ENCODE measurements around the gene GFRA1.

The GFRA1 gene, protein sequence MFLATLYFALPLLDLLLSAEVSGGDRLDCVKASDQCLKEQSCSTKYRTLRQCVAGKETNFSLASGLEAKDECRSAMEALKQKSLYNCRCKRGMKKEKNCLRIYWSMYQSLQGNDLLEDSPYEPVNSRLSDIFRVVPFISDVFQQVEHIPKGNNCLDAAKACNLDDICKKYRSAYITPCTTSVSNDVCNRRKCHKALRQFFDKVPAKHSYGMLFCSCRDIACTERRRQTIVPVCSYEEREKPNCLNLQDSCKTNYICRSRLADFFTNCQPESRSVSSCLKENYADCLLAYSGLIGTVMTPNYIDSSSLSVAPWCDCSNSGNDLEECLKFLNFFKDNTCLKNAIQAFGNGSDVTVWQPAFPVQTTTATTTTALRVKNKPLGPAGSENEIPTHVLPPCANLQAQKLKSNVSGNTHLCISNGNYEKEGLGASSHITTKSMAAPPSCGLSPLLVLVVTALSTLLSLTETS

GRCh38 chr10:116272440-116273283 is at the start of gene GFRA1:
Gene GFRA1, minus strand, starts transcription at chr10:116273206. Its CDS starts 1,177 bp downstream, at chr10:116272029.
- FAIRE-seq: no peak

- FAIRE-seq: no peak
Observed at GRCh38 chr10:116316503-116316902, 43.5 kb upstream of the GFRA1 start.

- FAIRE-seq: no peak
Observed at GRCh38 chr10:116312548-116312947, 39.5 kb upstream of the GFRA1 start.

DNA sequence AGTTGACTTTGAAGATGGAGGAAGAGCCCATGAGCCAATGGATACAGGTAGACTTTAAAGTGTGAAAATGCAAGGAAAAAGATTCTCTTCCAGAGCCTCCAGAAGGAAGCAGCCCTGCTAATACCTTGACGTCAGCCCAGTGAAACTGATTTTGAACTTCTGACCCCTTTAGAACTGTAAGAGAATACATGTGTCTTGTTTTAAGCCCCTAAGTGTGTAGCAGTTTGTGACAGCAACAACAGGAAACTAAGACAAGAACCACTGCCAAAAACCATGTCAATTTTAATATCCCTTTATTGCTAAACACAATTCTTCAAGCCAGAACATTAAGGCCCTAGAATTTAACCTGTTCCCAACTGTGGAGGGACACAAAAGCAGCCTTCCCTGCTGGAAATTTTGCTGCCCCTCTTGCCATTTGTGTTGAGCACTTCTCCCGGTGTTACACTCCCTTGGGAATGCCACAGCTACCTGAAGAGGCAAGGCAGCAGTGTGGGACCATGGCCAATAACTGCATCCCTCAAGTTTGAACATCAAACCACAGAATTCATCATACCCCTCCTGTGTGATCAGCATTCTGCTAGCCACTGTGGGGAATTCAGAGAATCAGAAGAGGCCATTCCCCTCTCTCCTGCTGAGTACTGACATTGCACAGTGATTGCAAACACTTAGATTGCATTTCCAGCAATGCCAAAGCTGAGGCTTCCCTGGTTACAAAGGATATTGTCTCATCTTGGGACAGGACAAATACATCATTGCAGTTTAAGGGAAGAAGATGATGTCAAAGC is 38.9 kb upstream of the GFRA1 start:
- no peak for FAIRE-seq

DNA sequence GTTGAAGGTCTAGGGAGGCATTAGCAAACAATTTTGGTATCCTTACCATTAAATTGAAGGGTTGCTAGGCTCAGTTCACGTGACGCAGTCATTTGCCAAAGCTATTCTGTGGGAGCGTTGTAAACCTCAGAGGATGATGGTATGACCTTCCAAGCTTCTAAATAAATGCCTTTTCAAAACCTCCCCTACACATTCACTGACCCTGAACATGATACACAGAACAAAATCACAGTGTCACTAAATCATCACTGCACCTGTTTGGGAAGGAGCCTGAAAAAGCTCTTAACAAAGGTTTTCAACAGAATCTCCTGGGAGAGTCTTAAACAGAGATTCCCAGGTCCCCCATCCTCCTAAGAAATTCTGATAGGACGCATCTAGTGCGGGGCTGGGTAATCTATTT is 38.0 kb upstream of the GFRA1 start:
- FAIRE-seq: no peak

DNA sequence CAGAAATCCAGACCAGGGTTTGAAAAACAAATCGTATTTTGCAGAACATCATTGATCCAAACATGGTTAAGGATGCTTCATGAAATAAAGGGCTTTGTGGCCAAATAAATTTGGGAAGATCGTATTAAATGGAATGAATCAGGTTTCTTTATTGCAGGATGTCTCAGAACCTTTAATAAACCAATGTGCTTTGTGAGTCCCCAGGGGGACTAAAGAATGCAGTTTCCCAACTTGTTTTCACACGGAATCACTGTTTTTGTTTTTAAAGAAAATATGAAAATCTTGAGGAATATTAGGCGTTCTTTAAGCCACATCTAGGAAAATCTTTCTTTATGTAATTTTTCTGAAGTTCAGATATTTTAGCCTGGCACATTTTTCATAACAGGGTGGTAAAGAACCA is 34.4 kb upstream of the GFRA1 start:
- no peak for FAIRE-seq

GRCh38 chr10:116306847-116307246 is 33.8 kb upstream of the GFRA1 start:
- FAIRE-seq: no peak

GRCh38 chr10:116304923-116305322 is 31.9 kb upstream of the GFRA1 start:
- FAIRE-seq: no peak

GRCh38 chr10:116300542-116300941 is 27.5 kb upstream of the GFRA1 start:
- FAIRE-seq: no peak

GRCh38 chr10:116298586-116298985 is 25.6 kb upstream of the GFRA1 start:
- no peak for FAIRE-seq

DNA sequence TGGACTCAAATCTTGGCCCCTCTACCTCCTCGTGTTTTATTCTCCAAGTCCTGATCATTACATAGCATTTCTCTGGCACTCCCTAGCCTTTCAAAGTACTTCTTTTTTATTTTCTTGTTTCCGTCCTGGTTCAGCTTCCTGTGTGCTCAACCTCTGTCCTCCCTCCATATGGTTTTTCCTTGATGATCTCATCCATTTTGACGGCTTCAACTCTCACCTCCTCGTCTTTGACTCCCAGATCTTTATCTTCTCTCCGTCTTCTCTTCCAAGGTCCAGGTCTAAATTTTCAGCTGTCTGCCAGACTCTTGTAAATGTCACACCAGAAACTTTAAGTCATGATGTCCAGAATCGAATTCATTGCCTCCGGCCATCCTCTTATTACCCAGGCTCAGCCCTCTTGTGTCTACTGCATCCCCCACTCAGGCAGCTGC is 23.3 kb upstream of the GFRA1 start:
- no peak for FAIRE-seq

DNA sequence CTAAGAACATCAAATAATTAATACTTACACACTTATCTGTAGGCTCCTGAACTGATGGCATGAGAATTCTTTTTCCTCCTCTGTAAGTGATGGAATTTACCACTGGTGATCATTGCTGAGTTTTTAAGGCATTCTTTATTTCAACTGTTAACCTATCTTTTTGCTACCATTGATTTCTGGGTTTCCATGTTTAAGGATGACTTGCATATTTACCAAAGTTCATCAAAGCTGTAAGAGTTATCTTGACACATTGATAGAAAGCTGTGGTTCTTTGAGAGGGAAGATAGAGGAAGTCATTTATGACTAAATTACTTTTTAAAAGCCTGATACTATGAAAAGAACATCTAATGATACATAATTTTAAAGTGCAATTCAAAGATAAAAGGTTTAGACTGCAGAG is 19.5 kb upstream of the GFRA1 start:
- FAIRE-seq: no peak

- FAIRE-seq: no peak
Observed at GRCh38 chr10:116289652-116290051, 16.6 kb upstream of the GFRA1 start.

DNA sequence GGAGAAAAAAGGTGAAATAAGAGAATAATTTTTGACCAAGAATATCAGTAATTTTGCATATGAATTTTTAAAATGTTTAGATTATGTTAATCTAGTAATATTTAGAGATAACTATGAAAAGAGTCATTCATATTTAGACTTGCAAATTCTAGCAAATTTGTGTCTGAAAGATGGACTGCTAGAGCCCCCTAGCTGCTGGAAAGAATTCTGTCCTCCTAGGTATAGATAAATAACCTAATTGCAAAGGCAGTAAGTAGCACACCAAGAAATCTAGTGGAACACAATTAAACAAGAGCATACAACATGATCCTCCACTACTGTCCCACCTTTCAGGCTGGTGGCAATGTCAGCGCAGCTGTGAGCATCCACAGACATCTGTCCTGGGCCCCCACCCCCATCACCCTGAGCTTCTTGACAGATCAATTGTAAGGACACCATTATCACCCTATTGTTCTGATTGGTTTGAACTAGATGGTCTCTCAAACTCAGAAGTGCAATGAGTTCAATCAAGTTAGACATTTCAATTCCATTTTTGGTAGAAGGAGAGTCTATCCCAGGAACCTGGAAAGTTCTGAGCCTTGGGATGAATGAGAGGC is 15.0 kb upstream of the GFRA1 start:
- peak; percentile 95 for FAIRE-seq

DNA sequence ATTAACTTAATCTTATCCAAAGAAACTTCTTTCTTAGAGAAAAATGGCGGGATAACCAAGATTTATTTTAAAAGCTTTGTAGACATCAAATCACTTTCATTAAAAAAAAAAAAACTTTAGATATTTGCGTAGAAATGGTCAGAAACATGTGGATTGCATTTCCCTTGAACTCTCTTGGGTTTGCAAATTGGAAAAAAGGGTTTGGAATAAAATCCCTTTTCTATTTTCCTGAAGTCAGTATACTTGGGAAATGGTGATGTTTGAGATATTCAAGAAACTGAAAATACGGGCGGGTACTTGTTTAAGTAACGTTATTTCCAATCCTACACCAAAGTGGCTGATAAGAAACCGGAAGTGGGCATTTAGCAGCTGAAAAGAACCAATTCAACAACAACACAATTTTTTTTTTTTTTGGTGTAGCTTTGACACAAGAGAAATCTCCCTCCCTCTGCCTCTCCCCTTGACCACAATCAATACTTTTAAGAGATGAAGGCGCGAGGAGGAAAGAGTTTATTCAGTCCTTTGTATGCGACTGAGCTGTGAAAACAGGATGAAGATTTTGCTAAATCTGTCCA is 13.7 kb upstream of the GFRA1 start:
- no peak for FAIRE-seq

GRCh38 chr10:116281775-116282174 is 8.8 kb upstream of the GFRA1 start:
- no peak for FAIRE-seq

DNA sequence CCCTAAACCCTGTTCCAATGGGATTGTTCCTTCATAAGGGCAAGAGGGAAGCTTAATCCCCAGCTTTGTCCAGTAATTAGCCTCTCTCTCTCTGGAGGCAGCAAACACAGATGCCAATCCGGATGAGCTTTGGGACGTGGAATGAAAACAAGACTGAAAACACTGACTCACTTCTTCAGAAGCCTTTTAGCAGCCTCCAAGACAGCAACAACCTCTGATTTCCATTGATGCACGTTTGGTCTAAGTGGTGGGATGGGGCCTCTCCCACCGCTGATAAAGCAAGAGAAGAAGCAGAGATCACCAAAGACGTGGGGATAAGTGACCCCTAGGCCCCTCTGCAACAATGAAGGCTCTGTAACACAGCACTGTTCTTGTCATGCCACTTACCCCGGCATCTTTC is 5.8 kb upstream of the GFRA1 start:
- FAIRE-seq: no peak

- FAIRE-seq: no peak
Observed at GRCh38 chr10:116276981-116277380, 4.0 kb upstream of the GFRA1 start.

DNA sequence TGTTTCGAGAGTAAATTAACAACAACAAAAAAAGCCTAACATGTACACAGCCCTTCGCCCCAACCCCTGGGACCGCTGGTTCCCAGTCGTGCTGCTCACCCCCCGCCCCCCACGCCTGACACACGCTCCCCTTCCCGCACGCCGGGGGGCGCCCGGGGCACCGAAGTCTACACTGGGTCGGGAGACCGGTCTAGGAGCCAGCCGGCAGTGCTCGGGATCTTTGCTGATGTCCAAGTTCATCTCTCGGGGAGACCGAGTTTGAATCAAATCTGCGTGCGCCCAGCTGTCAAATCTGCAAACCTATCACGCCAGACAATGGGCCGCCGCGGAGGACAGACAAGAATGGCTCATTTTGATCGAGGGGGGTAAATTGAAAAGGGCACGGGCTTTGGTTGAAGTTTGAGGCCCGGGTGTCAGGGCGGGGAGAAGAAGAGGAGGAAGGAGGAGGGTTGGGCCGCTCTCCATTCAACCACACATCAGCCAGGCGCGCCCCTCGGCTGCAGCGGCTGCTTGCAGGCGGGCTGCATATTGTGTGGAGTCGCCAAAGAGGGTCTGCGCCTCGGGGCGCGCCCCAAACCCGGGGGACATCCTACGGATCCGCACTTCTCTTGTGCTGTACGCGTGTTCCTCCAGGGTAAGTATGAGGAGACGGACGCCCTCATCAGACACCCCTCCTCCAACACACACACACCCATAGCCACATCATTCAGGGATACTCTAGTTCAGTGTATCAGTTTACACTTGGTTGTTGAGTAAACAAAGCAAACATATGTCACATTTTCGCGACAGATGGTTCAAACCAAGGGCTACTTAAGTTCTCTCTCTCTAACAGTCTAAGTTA is 1.3 kb upstream of the GFRA1 start:
- FAIRE-seq: no peak

- FAIRE-seq: no peak
Observed at GRCh38 chr10:116271593-116272439, 1.2 kb downstream of the GFRA1 start.
